ENCODE results near the gene SMIM44. TPM values are rescaled to one million over a fixed set of nuclear protein-coding genes. Genes with fewer than 3 reads are reported as not detected.

The SMIM44 gene
- polyA plus RNA-seq, 1 experiment = not detected

- ChIA-PET CTCF (interaction anchor here (0.6 to 1.6 kb wide), 3 partner anchors 12 to 226 kb away, joined by 3 to 5 read pairs (median 4); no protein-coding TSS in a partner anchor), POLR2A (no interaction called here)
- H3K27me3 ChIP-seq (ENCODE audit: control insufficient read depth, insufficient read depth, low read length) = no peaks in the 10 kb centered on the region
- no peak for TF ChIP-seq CTCF (IDR thresholded peaks at IDR 0.05; ENCODE audit: insufficient read depth, low read depth, low read length)
- H3K36me3 ChIP-seq (ENCODE audit: control insufficient read depth, insufficient read depth, low read length) = peaks cover 37% of the 10 kb centered on the region
- no peak overlapping the region for H3K4me3 ChIP-seq (ENCODE audit: low read depth, low read length)
- DNase-seq (ENCODE audit: low read depth) = no peak
Measured at GRCh38 chr19:3441089-3441985, 41.9 kb downstream of the SMIM44 start.

GRCh38 chr19:3440082-3440481 lies 43.2 kb downstream of the SMIM44 start:
- H3K36me3 ChIP-seq (ENCODE audit: control insufficient read depth, insufficient read depth, low read length) = peaks cover 26% of the 10 kb centered on the region
- peak; percentile 39; the same call in 1 of the 2 replicates for TF ChIP-seq CTCF (IDR thresholded peaks at IDR 0.05; ENCODE audit: insufficient read depth, low read depth, low read length)
- no peak for DNase-seq (ENCODE audit: low read depth)
- ChIA-PET CTCF (interaction anchor here (0.7 to 3.8 kb wide), 4 partner anchors 11 to 71 kb away, joined by 3 to 16 read pairs (median 3); no protein-coding TSS in a partner anchor), POLR2A (no interaction called here)
- H3K4me3 ChIP-seq (ENCODE audit: low read depth, low read length) = no peak overlapping the region
- H3K27me3 ChIP-seq (ENCODE audit: control insufficient read depth, insufficient read depth, low read length) = no peaks in the 10 kb centered on the region

GRCh38 chr19:3434630-3435553 lies 48.3 kb downstream of the SMIM44 start:
- ChIA-PET CTCF (interaction anchor here (1.4 kb wide), 1 partner anchor 38 kb away, joined by 4 read pairs; no protein-coding TSS in a partner anchor), POLR2A (no interaction called here)
- H3K27me3 ChIP-seq (ENCODE audit: control insufficient read depth, insufficient read depth, low read length) = no peaks in the 10 kb centered on the region
- peak; percentile 69 for DNase-seq (ENCODE audit: low read depth)
- peak overlapping the region; percentile 18 for H3K4me3 ChIP-seq (ENCODE audit: low read depth, low read length)
- TF ChIP-seq CTCF (IDR thresholded peaks at IDR 0.05; ENCODE audit: insufficient read depth, low read depth, low read length) = peak; percentile 1; the same call in 1 of the 2 replicates
- peaks cover 30% of the 10 kb centered on the region for H3K36me3 ChIP-seq (ENCODE audit: control insufficient read depth, insufficient read depth, low read length)

- POLR2A ChIA-PET = no interaction called here
- no peak for DNase-seq (ENCODE audit: low read depth)
Measured at GRCh38 chr19:3433805-3434540, 49.3 kb downstream of the SMIM44 start.

More at GRCh38 chr19:3433805-3434540, 49.3 kb downstream of the SMIM44 start:
- Histone ChIP-seq H3K36me3 (ENCODE audit: control insufficient read depth, insufficient read depth, low read length) (peaks cover 30% of the 10 kb centered on the region), H3K4me3 (ENCODE audit: low read depth, low read length) (no peak overlapping the region), H3K27me3 (ENCODE audit: control insufficient read depth, insufficient read depth, low read length) (no peaks in the 10 kb centered on the region)
- TF ChIP-seq CTCF (IDR thresholded peaks at IDR 0.05; ENCODE audit: insufficient read depth, low read depth, low read length) = no peak
- CTCF ChIA-PET = interaction anchor here (1.3 to 1.4 kb wide), 3 partner anchors 38 to 69 kb away, joined by 4 to 6 read pairs (median 4); no protein-coding TSS in a partner anchor

Measured in BJ (cell line).